Fibroblast of skin of abdomen (primary cell): ENCODE measurements around the gene SEC61A2. TPM values are rescaled to one million over a fixed set of nuclear protein-coding genes. Genes with fewer than 3 reads are reported as not detected.
"Not testable (repeated sequence)": the region's sequence is repeated elsewhere in the genome, so short reads cannot be mapped to it uniquely, and the experiment has no call there.

Experiments used
- DNase-seq: peaks from one replicate; pipeline ENCODE4 v3.0.0-alpha.2; 2013
- polyA plus RNA-seq, 2 experiments: library from polyadenylated mRNA; unstranded; fragments of 120-200 nt; gene quantifications; one replicate each; pipeline ENCODE4 v1.2.1, GENCODE V29; 2013; ENCODE audit not compliant: insufficient read length in 2 of 2

Gene SEC61A2
- polyA plus RNA-seq (2013, experiment 1 of 2; ENCODE audit: insufficient read length) = 7.1 TPM
- polyA plus RNA-seq (2013, experiment 2 of 2; ENCODE audit: insufficient read length) = 6.9 TPM

- DNase-seq = peak; percentile 91
These were observed at the start of gene SEC61A2 for GRCh38 chr10:12129222-12130111. Gene SEC61A2, plus strand, starts transcription at chr10:12129677. Its CDS starts 111 bp downstream, at chr10:12129788.

- no peak for DNase-seq
These were observed 48.0 kb upstream of the SEC61A2 start for GRCh38 chr10:12081470-12081869.

GRCh38 chr10:12081879-12082557 is 47.5 kb upstream of the SEC61A2 start:
- peak; percentile 46 for DNase-seq

- no peak for DNase-seq
These were observed 40.6 kb upstream of the SEC61A2 start for GRCh38 chr10:12088919-12089318.

- no peak for DNase-seq
These were observed 38.1 kb upstream of the SEC61A2 start for GRCh38 chr10:12091421-12091820.

GRCh38 chr10:12097361-12097760 is 32.1 kb upstream of the SEC61A2 start:
- DNase-seq = not testable (repeated sequence)

- DNase-seq = no peak
These were observed 31.7 kb upstream of the SEC61A2 start for GRCh38 chr10:12097791-12098190.

- DNase-seq = no peak
These were observed 30.5 kb upstream of the SEC61A2 start for GRCh38 chr10:12098966-12099365.

- DNase-seq = no peak
These were observed 25.7 kb upstream of the SEC61A2 start for GRCh38 chr10:12103802-12104201.

GRCh38 chr10:12107781-12108180 is 21.7 kb upstream of the SEC61A2 start:
- DNase-seq = no peak

GRCh38 chr10:12109286-12109685 is 20.2 kb upstream of the SEC61A2 start:
- no peak for DNase-seq

GRCh38 chr10:12111528-12111927 is 17.9 kb upstream of the SEC61A2 start:
- DNase-seq = no peak

- DNase-seq = no peak
These were observed 15.8 kb upstream of the SEC61A2 start for GRCh38 chr10:12113627-12114026.

- no peak for DNase-seq
These were observed 7.8 kb upstream of the SEC61A2 start for GRCh38 chr10:12121673-12122072.

GRCh38 chr10:12130237-12130872 is 878 bp downstream of the SEC61A2 start:
- DNase-seq = peak; percentile 72

GRCh38 chr10:12135631-12136030 is 6.2 kb downstream of the SEC61A2 start:
- no peak for DNase-seq

- DNase-seq = no peak
These were observed 10.6 kb downstream of the SEC61A2 start for GRCh38 chr10:12140038-12140437.

GRCh38 chr10:12144538-12144937 is 15.1 kb downstream of the SEC61A2 start:
- DNase-seq = no peak

- DNase-seq = no peak
These were observed 20.7 kb downstream of the SEC61A2 start for GRCh38 chr10:12150163-12150562.

GRCh38 chr10:12154516-12154915 is 25.0 kb downstream of the SEC61A2 start:
- DNase-seq = no peak

- DNase-seq = no peak
These were observed 27.1 kb downstream of the SEC61A2 start for GRCh38 chr10:12156367-12157123.

- DNase-seq = no peak
These were observed 28.6 kb downstream of the SEC61A2 start for GRCh38 chr10:12158111-12158510.
